Measurements from ENCODE around the gene S100A2. TPM values are rescaled to one million over a fixed set of nuclear protein-coding genes. Genes with fewer than 3 reads are reported as not detected.

Gene S100A2
- total RNA-seq, 1 donor from 2014 or later, result 15.4 TPM

GRCh38 chr1:153549741-153550397 is 15.8 kb downstream of the S100A2 start:
- no peak overlapping the region for H3K4me3 Mint-ChIP-seq (ENCODE audit: unreplicated experiment)

GRCh38 chr1:153548722-153549688 is 16.6 kb downstream of the S100A2 start, which contains the start of gene S100A3:
TSS of gene S100A3 (minus strand) at chr1:153549258. CDS start at chr1:153548485, 773 bp downstream.
- H3K36me3 Mint-ChIP-seq (ENCODE audit: low read depth), result no peaks in the 10 kb centered on the region
- H3K27ac Mint-ChIP-seq (ENCODE audit: unreplicated experiment), result peak within 1 kb of the TSS; percentile 98
- TF ChIP-seq CTCF (IDR thresholded peaks at IDR 0.05), result peak; percentile 44
- H3K9me3 Mint-ChIP-seq (ENCODE audit: low read depth), result no peaks in the 10 kb centered on the region
- peaks cover 82% of the 10 kb centered on the region for H3K4me1 Mint-ChIP-seq (ENCODE audit: low read depth)
- H3K4me3 Mint-ChIP-seq (ENCODE audit: unreplicated experiment), result no peak within 1 kb of the TSS
- DNase-seq (ENCODE audit: low spot score), result peak; percentile 84
- no peaks in the 10 kb centered on the region for H3K27me3 Mint-ChIP-seq (ENCODE audit: low read depth)

More at GRCh38 chr1:153549741-153550397, 15.8 kb downstream of the S100A2 start:
- TF ChIP-seq CTCF (IDR thresholded peaks at IDR 0.05), result no peak
- no peaks in the 10 kb centered on the region for H3K36me3 Mint-ChIP-seq (ENCODE audit: low read depth)
- H3K4me1 Mint-ChIP-seq (ENCODE audit: low read depth), result peaks cover 80% of the 10 kb centered on the region
- H3K27me3 Mint-ChIP-seq (ENCODE audit: low read depth), result no peaks in the 10 kb centered on the region
- peak overlapping the region; percentile 98 for H3K27ac Mint-ChIP-seq (ENCODE audit: unreplicated experiment)
- no peaks in the 10 kb centered on the region for H3K9me3 Mint-ChIP-seq (ENCODE audit: low read depth)
- peak; percentile 59 for DNase-seq (ENCODE audit: low spot score)

- no peak for DNase-seq (ENCODE audit: low spot score)
- TF ChIP-seq CTCF (IDR thresholded peaks at IDR 0.05), result no peak
- Mint-ChIP-seq H3K27me3 (ENCODE audit: low read depth) (no peaks in the 10 kb centered on the region), H3K9me3 (ENCODE audit: low read depth) (no peaks in the 10 kb centered on the region), H3K4me1 (ENCODE audit: low read depth) (peaks cover 82% of the 10 kb centered on the region), H3K4me3 (ENCODE audit: unreplicated experiment) (peak overlapping the region; percentile 12), H3K36me3 (ENCODE audit: low read depth) (no peaks in the 10 kb centered on the region), H3K27ac (ENCODE audit: unreplicated experiment) (peak overlapping the region; percentile 98)
Observed at GRCh38 chr1:153547560-153548551, 17.8 kb downstream of the S100A2 start.

- H3K36me3 Mint-ChIP-seq (ENCODE audit: low read depth), result no peaks in the 10 kb centered on the region
- no peaks in the 10 kb centered on the region for H3K27me3 Mint-ChIP-seq (ENCODE audit: low read depth)
- peak overlapping the region; percentile 93 for H3K27ac Mint-ChIP-seq (ENCODE audit: unreplicated experiment)
- H3K9me3 Mint-ChIP-seq (ENCODE audit: low read depth), result no peaks in the 10 kb centered on the region
- TF ChIP-seq CTCF (IDR thresholded peaks at IDR 0.05), result no peak
- DNase-seq (ENCODE audit: low spot score), result no peak
- peak overlapping the region; percentile 12 for H3K4me3 Mint-ChIP-seq (ENCODE audit: unreplicated experiment)
- H3K4me1 Mint-ChIP-seq (ENCODE audit: low read depth), result peaks cover 91% of the 10 kb centered on the region
Observed at GRCh38 chr1:153546796-153547559, 18.7 kb downstream of the S100A2 start.
